Prostate gland (tissue), 2 donors: Measurements from ENCODE around the gene PTPRD. TPM values are rescaled to one million over a fixed set of nuclear protein-coding genes. Genes with fewer than 3 reads are reported as not detected.

Experiments
- DNase-seq: peaks from one replicate; pipeline ENCODE4 v3.0.0-alpha.2; 2019; ENCODE audit warnings: low spot score
- H3K27ac ChIP-seq, 2 donors: fragments of 200-600 bp; sonication (generic); 2 replicates each; pipeline ENCODE4 v1.5.1; 2017 to 2019
- H3K27me3 ChIP-seq: fragments of 200-600 bp; sonication (generic); replicated peaks from 2 replicates; pipeline ENCODE4 v1.5.1; 2019; ENCODE audit not compliant: insufficient read depth
- H3K36me3 ChIP-seq, 2 donors: fragments of 200-600 bp; sonication (generic); 1 replicate in 1 of 2; 2 replicates in 1 of 2; pipeline versions ENCODE4 v1.5.1 to v1.8.1; 2017 to 2019
- H3K4me1 ChIP-seq: fragments of 200-600 bp; sonication (generic); replicated peaks from 2 replicates; pipeline ENCODE4 v1.5.1; 2019
- H3K4me3 ChIP-seq, 2 donors: fragments of 200-600 bp; sonication (generic); 2 replicates each; pipeline ENCODE4 v1.5.1; 2017 to 2019
- H3K9me3 ChIP-seq: fragments of 200-600 bp; sonication (generic); 2 replicates; pipeline ENCODE4 v1.5.1; 2017
- POLR2A ChIP-seq: fragments of 450-650 bp; IDR thresholded peaks from one replicate; pipeline ENCODE4 v1.6.1; 2016; ENCODE audit warnings: antibody characterized with exemption, mild to moderate bottlenecking
- POLR2AphosphoS5 ChIP-seq: sonication (generic); formaldehyde crosslinking; IDR thresholded peaks from one replicate; pipeline ENCODE4 v1.6.1; 2017; ENCODE audit warnings: antibody characterized with exemption
- WGBS: methylation state at CpG from one replicate; pipeline ENCODE4 v1.1.5; 2018; 5-methylcytosine and 5-hydroxymethylcytosine counted together
- intact Hi-C: fragments of 100-400 bp; cut with DNase I; formaldehyde crosslinking; loops from one replicate; pipeline ENCODE4 v1.14.2; 2022
- total RNA-seq, 2 donors: library from RNA; depleted of rRNA; stranded (reverse); fragments of >200 nt; gene quantifications; one replicate each; pipeline ENCODE4 v1.1.0, GENCODE V29; 2016
- TF ChIP-seq, protein P1 (sequence below), 4 experiments: fragments of 200-600 bp in 2 of 4; fragments of 450-650 bp in 2 of 4; sonication (generic) in 2 of 4; IDR thresholded peaks; 1 replicate in 3 of 4; 2 replicates in 1 of 4; pipeline ENCODE4 v1.5.1; 2016 to 2019; ENCODE audit warnings: antibody characterized with exemption in 4 of 4, mild to moderate bottlenecking in 2 of 4, moderate library complexity in 2 of 4

The PTPRD gene
- total RNA-seq, 2 donors from 2014 or later = 5.8 to 23.1 TPM

DNA sequence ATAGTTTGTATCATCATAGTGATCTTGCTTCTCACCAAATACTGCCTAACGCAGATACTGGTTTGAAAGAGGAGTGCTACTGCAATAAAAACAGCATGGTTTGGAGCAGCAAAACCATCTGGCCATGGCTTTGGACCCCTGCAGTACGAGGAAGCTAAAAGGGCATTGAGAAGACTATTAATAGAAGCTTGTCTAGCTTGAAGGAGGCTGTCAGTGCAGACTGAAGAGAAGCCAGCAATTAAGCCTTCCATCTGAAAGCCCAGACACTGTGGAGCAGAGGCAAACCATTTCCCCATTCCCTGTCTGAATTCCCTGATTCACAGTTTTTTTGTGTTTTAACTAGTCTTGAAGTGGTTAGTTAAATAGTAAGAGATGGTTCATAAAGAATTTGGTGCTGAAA lies 281.6 kb downstream of the PTPRD start:
- intact Hi-C loops = no loop called here
- WGBS = 52% methylated on average over 2 of the region's 2 CpGs
- Histone ChIP-seq H3K9me3 (no peaks in the 10 kb centered on the region), H3K27me3 (no peaks in the 10 kb centered on the region), H3K27ac (no peak overlapping the region), H3K4me3 (no peak overlapping the region), H3K4me1 (no peaks in the 10 kb centered on the region), H3K36me3 (no peaks in the 10 kb centered on the region)
- DNase-seq = no peak
- TF ChIP-seq POLR2A (no peak), POLR2AphosphoS5 (no peak)
- TF ChIP-seq, protein P1, sequence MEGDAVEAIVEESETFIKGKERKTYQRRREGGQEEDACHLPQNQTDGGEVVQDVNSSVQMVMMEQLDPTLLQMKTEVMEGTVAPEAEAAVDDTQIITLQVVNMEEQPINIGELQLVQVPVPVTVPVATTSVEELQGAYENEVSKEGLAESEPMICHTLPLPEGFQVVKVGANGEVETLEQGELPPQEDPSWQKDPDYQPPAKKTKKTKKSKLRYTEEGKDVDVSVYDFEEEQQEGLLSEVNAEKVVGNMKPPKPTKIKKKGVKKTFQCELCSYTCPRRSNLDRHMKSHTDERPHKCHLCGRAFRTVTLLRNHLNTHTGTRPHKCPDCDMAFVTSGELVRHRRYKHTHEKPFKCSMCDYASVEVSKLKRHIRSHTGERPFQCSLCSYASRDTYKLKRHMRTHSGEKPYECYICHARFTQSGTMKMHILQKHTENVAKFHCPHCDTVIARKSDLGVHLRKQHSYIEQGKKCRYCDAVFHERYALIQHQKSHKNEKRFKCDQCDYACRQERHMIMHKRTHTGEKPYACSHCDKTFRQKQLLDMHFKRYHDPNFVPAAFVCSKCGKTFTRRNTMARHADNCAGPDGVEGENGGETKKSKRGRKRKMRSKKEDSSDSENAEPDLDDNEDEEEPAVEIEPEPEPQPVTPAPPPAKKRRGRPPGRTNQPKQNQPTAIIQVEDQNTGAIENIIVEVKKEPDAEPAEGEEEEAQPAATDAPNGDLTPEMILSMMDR (IDR thresholded peaks at IDR 0.05) = no peak

DNA sequence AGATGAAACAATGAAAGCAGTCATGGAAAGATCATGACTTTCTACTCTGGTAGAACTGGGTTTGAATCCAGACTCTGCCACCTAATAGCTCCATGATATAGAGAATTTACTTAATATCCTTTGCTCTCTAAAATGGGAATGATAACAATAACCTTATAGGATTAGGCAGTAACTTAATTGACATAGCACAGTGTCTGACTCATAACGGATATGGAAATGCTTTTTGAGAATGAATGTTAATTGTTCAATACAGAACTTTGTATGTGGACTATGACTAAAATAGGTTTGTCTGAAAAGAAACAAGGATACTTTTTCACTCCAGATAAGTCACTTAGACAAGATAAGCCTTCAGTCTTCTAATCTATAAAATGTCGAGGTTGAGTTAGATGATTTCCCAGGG lies 330.7 kb downstream of the PTPRD start:
- intact Hi-C loops = no loop called here
- H3K27ac ChIP-seq = no peak overlapping the region
- DNase-seq = no peak
- no peak overlapping the region for H3K4me3 ChIP-seq
- TF ChIP-seq, protein P1 (IDR thresholded peaks at IDR 0.05) = no peak
- TF ChIP-seq POLR2A (no peak), POLR2AphosphoS5 (no peak)
- H3K36me3 ChIP-seq = no peaks in the 10 kb centered on the region
- 84% methylated on average over 2 of the region's 2 CpGs for WGBS
- no peaks in the 10 kb centered on the region for H3K4me1 ChIP-seq
- no peaks in the 10 kb centered on the region for H3K9me3 ChIP-seq
- H3K27me3 ChIP-seq = no peaks in the 10 kb centered on the region

DNA sequence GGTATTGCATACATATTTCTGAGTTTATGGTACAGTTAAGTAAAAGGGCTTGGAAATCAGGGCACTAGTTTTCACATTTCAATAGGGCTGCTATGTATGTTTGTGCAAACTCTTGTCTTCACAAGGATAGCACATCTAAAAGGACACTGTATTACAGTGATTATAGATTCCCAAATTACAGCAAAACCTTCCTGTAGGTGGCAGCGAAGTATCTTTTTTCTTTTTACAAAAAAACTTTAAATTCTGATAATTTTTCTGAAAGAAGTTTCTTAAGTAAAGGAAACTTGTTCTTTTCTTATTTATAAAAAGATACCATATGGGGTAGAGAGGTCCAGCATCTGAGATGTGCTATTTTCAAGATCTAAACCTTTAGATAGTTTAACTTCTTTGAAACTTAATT lies 337.8 kb downstream of the PTPRD start:
- no peak for TF ChIP-seq POLR2A
- TF ChIP-seq POLR2AphosphoS5 = no peak
- TF ChIP-seq, protein P1 (IDR thresholded peaks at IDR 0.05) = no peak
- DNase-seq = no peak
- H3K4me3 ChIP-seq = no peak overlapping the region
- no peaks in the 10 kb centered on the region for H3K9me3 ChIP-seq
- intact Hi-C loops = no loop called here
- H3K27ac ChIP-seq = no peak overlapping the region
- no peaks in the 10 kb centered on the region for H3K27me3 ChIP-seq
- H3K4me1 ChIP-seq = no peaks in the 10 kb centered on the region
- H3K36me3 ChIP-seq = no peaks in the 10 kb centered on the region
- 26% methylated on average over 1 of the region's 1 CpG for WGBS

DNA sequence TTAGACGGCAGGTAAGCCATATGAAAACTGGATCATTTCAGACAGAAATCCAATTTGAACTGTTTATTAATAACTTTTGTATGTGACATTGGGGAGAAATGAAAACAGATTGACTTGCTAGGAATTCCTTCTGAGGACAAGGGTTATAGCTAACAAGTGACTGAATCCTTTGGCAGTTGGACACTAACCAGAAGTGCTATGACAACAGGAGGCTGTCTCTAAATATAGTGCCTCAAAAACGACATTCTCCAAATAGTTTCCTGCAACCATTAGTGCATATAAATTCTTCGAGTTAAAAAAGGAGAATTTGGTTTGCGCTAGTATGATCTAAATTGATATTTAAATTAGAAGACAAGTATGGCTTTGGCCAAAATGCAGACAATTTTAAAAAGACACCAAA lies 338.6 kb downstream of the PTPRD start:
- no peaks in the 10 kb centered on the region for H3K27me3 ChIP-seq
- intact Hi-C loops = no loop called here
- no peak for DNase-seq
- no peaks in the 10 kb centered on the region for H3K36me3 ChIP-seq
- no peak overlapping the region for H3K27ac ChIP-seq
- no peaks in the 10 kb centered on the region for H3K4me1 ChIP-seq
- H3K4me3 ChIP-seq = no peak overlapping the region
- no peaks in the 10 kb centered on the region for H3K9me3 ChIP-seq
- no peak for TF ChIP-seq POLR2A
- TF ChIP-seq, protein P1 (IDR thresholded peaks at IDR 0.05) = no peak
- no peak for TF ChIP-seq POLR2AphosphoS5
- 23% methylated on average over 4 of the region's 4 CpGs for WGBS

DNA sequence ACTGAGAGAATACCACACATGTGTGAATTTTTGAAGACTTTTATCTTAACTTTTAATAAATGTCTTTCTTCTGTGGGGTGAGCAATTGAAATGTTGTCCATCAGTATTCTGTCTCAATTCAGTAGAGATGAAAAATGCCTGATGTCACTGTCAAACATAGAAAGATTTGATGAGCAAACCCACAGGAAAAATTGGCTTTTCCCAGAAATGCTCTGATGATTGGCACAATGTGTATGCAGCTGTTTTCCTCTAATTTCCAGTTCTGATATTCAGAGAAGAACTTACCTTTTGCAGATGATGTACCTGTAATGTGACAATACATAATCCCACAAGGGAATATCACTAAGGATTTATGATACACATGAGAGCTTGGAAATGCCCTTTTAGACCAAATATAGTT lies 340.0 kb downstream of the PTPRD start:
- H3K27me3 ChIP-seq = no peaks in the 10 kb centered on the region
- no peak overlapping the region for H3K27ac ChIP-seq
- intact Hi-C loops = no loop called here
- DNase-seq = no peak
- TF ChIP-seq, protein P1 (IDR thresholded peaks at IDR 0.05) = no peak
- TF ChIP-seq POLR2A (no peak), POLR2AphosphoS5 (no peak)
- no peaks in the 10 kb centered on the region for H3K4me1 ChIP-seq
- H3K4me3 ChIP-seq = no peak overlapping the region
- H3K36me3 ChIP-seq = no peaks in the 10 kb centered on the region
- no peaks in the 10 kb centered on the region for H3K9me3 ChIP-seq
